ENCODE measurements around the gene WWC1.
"Not testable (repeated sequence)": the region's sequence is repeated elsewhere in the genome, so short reads cannot be mapped to it uniquely, and the experiment has no call there.

WWC1 gene

DNA sequence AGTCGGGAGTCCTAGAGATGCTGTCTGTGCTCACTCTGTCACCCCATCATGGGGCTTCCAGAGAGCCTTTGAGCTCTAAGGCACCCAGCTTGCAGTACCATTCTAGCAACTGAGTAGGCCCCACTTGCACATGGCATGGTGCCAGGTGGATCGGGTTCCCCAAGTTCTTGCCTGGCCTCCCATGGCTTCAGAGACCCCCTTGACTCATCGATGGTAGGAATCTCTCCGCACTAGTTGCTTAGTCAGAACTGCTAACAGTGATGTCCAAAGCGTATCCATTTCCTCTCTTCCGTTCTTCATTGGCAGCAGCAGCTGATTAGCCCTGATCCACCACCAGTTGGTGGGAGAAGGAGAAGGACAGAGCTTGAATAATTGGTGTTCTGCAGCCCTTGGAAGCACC lies 124.5 kb downstream of the WWC1 start:
- DNase-seq, result no peak

DNA sequence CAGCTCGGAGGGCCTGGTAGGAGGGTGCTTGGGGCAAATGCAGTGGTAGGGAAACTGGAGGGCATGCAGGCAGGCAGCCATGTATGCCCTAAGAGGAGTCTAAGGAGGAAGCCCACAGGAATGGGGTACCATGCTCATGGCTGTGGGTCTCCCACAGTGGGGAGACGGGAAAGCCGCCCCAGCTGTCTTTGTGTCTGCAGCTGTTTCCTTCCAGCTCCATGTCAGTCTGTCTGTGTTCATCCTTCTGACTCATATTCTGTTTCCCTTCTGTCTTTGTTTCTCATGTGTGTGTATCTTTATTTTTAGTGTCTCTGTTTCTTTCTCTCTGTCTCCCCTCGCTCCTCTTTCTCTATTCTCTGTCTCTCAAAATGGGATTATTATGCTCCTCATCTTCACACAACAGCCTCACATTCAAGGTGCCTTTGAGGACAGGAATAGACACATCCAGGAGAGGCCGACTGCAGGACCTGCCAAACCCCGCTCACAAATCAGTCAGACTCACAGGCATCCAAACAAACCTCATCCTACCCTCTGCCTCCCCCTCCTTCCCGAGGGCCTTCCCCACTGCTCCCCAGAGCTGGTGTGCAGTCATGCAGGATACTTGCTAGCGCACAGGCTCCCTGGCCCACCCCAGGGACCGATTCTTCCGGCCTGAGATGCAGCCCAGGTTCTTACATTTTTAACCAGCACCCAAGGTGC lies 126.4 kb downstream of the WWC1 start:
- DNase-seq, result no peak

DNA sequence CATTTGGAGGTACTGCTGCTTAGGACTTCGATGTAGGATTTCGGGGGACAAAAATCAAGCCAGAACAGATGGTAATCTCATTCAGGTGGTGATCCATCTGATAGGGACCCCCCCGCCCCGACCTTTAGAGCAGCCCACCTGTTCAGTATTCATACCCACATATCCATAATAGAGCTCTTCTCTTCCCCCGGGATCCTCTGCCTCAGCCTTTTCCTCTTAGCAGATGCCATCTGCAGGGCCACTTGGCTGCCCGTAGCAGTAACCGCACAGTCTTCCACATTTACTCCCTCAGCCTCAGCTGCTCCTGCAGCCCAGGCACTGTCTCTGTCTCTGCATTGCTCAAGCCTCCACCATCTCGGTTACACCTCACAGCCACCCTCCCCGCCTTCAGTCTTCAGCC lies 129.0 kb downstream of the WWC1 start:
- no peak for DNase-seq

DNA sequence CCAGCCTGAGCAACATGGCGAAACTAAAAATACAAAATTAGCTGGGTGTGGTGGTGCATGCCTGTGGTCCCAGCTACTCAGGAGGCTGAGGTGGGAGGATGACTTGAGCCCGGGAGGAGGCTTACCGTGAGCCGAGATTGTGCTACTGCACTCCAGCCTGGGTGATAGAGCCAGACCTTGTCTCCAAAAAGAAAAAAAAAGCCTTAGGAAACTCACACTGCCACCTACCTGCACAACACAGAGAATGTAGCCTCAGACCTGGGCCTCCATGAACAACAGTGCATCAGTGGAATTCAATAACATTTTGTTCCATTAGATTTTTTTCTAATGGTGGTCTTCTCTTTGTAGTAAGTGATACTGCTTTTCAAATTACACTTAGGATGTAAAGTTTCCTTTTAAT lies 131.0 kb downstream of the WWC1 start:
- no peak for DNase-seq

DNA sequence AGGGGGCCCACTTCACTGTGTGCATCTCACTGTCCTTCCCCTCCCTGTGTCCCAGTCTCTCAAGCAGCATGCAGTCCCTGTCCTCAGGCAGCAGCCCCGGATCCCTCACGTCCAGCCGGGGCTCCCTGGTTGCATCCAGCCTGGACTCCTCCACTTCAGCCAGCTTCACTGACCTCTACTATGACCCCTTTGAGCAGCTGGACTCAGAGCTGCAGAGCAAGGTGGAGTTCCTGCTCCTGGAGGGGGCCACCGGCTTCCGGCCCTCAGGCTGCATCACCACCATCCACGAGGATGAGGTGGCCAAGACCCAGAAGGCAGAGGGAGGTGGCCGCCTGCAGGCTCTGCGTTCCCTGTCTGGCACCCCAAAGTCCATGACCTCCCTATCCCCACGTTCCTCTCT lies 132.0 kb downstream of the WWC1 start:
- DNase-seq, result no peak

DNA sequence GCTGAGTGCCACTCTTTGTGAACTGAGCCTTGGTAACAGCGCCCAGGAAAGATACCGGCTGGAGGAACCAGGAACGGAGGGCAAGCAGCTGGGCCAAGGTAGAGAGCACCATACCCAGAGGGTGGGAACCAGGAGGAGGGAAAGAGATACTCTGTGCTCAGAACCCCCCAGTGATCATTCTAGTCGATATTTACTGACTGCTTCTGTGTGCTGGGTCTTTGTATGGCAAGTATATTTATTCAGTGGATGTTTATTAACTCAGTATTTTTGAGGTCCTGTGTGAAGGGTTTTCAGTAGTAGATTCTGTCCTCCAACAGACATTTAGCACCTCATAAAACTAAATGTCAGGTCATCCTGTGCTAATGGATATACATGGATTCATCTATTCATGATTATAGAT lies 132.5 kb downstream of the WWC1 start:
- no peak for DNase-seq

DNA sequence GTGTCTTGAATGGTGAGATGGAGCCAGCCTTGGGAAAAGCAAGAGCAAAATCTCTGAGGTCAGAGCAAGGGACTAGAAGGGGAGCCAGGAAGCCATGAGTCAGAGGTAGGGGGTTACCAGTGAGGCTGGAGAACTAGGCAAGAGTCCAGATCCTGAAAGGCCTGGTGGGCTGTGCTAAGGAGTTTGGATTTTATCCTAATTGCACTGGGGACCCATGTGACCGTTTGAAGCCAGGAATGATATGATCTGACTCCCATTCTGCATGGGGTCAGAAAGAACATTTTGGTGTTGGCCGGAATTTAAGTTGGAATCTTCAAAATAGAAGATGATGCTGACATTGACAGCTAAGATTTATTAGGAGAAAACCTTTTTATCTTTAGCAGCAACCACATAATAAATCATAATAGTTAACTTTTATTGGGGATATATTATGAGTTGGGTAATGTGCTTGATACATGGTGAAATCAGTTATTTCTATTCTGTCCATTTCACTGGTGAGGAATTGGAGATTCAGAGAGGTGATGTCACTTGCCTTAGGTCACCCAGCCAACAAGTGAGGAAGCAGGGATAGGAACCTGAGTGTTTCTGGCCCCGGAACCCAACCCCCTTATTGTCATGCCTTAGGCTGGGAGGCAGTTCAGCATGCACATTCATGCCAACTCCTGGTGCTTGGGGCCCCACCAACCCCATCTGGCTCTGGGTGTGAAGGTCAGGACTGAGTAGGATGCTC lies 133.3 kb downstream of the WWC1 start:
- DNase-seq, result no peak

DNA sequence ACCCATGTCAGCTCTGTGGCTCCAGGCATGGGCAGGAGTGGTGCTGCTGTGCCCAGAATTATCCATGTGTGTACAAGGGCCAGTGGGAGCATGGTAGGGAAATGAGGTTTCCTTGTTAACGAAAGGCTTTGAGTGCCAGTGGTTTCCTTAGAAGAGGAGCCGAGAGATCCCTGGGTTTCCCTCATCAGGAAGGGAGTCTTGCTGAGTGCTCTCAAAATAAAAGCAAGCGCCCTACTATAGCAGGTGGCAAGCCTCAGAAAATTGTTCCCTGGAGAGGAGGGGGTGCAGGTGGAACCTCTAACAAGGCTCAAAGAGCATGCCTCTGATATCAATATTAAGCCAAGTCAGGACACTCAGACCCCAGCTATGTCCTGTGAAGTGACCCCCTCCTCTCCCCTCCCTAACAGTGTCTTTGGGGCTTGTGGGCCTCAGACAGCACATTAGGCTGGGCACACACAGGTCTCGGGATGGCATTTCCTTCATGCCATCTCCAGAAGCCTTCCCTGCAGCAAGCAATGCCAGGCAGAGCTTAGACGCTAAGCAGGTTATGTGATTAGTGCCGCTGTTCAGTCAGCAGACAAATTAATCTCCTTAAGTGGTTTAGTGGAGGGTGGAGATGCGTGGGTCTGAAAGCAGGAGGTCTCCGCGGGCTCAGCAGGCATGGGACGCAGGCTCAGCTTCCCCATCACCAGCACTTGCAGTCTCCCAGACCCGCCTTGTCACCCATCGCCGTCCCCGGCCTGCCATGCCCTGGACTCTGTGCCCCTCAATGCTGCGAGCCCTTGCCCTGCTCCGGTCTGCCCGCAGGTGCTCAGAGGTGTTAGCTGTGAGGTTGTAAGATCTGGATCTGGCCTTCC lies 134.8 kb downstream of the WWC1 start:
- no peak for DNase-seq

DNA sequence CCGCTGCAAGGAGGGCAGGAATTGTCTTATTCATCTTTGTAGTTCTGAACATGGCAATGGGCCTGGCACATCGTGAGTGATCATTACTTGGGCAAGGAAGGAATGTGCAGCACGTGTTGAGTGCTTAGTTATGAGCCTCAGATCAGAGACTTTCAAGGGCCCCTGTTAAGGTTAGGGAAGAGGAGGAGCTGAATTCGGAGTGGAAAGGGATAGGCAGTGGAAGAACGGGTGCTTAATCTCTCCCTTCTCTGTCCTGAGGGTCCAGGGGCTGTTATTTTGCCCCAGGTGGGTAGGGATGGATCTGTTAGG lies 135.4 kb downstream of the WWC1 start:
- DNase-seq, result no peak

DNA sequence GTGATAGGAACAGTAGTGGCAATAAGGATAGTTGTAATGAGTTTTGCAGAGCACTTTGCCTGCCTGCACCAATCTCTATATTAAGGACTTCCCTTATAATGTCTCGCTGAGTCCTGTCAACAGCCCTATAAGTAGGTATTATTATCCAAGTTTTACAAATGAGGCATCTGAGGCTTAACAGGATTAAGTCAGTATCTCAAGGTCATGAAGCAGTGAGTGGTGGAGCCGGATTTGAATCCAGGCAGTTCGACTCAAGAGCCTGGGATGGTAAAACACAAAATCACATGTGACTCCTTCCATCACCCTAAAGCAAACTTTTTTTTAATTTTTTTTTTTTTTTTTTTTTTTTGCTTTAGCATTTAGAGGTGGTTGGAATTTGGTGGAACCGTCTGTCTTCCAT lies 135.8 kb downstream of the WWC1 start:
- no peak for DNase-seq

DNA sequence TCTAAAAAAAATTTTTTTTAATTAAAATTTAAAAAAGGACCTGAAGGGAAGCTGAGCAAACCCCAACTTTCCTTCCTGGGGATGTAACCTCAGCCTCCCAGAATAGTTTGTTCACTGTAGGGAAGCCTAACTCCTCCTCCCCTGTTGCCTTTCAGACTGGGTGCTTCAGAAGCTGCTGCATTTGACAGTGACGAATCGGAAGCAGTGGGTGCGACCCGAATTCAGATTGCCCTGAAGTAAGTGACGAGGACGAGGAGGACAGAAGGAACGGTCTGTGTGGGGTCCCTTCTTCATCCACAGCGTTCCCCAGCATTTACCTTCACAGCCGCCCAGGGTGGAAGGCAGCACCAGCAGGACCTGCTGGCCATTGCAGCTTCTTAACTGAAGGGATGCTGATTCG lies 137.1 kb downstream of the WWC1 start:
- no peak for DNase-seq

DNA sequence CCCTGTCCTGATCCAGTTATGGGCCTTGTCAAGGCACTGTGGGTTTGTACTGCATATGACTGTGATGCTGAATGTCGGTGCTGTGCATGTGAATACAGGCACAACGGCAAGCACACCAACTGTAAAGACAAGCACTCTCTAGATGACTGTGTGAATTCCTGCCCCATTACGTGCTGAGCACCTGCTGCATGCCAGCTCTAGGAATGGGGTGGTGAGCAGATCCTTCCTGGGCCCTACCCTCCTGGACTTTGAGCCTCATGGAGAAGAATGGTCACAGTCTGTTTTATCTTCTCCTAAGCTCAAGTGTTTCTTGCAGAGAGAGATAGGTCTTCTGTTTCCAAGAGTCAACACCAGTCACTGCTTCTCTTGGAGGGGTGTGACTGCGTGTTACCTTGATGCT lies 138.9 kb downstream of the WWC1 start:
- no peak for DNase-seq

DNA sequence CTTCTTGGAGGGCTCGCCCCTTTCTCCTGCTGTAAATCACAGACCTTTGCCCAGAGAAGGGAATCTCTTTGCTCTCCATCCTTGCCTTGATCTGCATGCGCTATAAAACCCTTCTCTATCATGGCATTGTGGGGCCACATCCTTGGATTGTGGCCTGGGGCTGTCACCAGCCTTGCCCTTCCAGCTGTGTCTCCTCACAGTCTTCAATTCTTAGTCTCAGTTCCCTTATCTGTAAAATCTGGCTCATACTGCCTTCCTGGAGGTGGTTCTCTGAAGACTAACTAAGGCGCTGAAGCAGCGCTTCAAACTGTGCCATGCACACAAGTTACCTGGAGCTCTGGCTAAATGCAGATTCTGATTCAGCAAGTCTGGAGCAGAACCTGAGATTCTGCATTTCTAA lies 141.5 kb downstream of the WWC1 start:
- DNase-seq, result no peak

DNA sequence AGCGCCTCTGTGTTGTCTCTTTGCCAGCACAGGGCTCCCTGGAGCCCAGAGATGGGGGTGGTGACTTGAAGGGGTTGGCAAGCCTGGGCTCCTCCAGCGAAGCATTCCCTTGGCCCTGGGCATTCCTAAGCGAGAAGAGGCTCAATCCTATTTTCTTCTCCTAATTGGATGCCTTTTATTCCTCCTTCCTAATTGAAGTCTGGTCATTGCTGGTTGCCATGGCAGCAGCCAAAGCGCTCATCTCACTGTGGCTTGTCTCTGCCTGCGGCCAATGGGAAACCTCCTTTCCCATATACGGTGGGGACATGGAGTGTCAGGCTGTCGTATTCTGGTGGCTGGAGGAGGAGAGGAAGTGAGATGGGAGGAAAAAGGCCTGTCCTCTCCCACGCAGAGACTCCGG lies 142.6 kb downstream of the WWC1 start:
- no peak for DNase-seq

DNA sequence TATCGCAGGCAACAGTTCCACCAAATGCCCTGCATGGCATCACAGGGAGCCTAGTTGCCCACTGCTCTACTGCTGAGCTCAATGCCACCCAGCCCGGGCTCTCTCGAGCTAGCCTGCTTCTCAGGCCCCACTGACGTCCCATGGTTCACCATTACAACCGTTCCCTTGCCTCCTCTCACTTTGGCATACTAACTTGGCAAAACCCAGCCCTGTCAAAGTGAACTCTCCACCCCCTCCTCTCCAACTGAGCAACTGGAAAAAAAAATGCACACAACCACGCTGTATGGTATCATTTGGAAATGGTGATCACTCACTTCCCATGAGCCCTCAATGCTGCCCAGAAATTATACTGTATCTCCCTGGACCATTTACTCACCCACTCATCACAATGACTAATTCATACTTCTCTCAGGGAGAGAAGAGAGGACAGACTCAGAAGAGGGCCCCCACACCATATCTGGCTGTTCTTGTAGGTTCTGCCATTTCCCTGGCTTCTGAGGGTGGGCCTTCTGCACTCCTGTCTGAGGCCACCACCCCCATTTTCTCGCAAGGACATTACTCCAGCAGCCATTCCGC lies 143.4 kb downstream of the WWC1 start:
- no peak for DNase-seq

DNA sequence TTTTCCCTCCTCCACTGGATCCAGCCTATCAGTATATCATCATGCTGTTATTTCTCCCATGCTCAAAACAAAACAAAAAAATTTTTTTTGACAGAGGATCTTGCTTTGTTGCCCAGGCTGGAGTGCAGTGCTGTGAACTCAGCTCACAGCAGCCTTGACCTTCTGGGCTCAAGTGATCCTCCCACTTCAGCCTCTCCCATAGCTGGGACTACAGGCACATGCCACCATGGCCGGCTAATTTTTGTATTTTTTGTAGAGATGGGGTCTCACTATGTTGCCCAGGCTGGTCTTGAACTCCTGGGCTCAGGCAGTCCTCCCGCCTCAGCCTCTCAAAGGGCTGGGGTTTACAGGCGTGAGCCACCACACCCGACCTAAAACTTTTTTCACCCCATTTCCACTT lies 143.9 kb downstream of the WWC1 start:
- DNase-seq, result not testable (repeated sequence)

DNA sequence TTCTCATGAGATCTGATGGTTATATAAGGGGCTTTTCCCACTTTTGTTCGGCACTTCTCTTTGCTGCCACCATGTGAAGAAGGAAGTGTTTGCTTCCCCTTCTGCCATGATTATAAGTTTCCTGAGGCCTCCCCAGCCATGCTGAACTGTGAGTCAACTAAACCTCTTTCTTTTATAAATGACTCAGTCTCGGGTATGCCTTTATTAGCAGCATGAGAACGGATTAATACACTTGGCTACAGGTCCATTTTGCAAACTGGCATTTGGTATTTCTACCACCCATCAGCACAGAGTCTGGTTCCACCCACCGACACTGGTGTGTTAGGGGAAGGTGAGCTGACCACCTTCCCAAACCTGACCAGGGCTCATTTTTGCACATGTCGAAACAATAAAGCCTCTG lies 146.9 kb downstream of the WWC1 start:
- no peak for DNase-seq

DNA sequence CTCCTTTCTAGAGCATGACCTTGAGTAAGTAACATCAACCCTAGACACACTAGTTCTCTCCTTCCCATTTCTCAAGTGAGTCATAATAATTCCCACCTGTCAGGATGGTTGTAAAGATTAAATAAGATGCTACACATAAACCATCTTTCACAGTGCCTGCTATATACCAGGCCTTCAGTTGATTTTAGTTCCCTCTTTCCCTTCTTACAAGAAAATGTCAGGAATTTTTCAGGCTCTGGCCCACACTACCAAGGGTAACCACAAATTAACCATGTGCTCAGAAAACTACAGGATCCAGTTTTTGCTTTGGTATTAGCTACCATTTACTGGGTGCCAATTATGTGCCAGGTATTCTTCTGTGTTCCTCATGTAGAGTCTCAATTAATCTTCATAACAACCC lies 152.1 kb downstream of the WWC1 start:
- no peak for DNase-seq

DNA sequence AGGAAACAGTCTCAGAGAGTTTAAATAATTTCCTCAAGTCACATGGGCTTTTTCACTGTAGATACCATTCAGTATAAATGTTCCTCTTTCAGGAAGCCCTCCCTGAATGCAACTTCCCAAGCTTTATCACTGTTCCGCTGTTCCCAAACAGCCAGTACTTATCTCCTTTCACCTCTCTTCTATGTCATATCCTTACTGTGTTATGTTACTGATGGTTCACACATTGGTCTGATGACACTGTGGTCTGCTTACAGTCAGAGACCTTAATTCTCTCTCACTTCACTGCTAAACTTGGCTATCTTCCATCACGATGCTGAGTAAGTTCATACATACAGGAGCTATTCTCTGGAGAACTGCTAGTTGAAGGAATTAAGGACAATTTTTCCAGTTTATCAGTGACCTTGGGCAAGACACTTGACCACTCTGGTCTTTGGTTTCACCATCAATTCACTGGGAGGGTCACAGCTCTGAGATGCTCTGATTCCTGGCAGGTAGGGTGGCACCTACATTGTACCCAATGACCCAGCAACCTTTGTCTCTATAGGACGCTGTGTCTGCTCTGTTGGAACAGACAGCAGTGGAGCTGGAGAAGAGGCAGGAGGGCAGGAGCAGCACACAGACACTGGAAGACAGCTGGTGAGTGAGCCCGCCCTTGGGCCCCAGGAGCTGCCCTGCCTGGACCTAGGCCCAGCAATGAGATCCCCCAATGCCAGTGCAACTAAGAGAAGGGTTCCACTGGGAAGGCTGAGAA lies 152.7 kb downstream of the WWC1 start:
- DNase-seq, result no peak

DNA sequence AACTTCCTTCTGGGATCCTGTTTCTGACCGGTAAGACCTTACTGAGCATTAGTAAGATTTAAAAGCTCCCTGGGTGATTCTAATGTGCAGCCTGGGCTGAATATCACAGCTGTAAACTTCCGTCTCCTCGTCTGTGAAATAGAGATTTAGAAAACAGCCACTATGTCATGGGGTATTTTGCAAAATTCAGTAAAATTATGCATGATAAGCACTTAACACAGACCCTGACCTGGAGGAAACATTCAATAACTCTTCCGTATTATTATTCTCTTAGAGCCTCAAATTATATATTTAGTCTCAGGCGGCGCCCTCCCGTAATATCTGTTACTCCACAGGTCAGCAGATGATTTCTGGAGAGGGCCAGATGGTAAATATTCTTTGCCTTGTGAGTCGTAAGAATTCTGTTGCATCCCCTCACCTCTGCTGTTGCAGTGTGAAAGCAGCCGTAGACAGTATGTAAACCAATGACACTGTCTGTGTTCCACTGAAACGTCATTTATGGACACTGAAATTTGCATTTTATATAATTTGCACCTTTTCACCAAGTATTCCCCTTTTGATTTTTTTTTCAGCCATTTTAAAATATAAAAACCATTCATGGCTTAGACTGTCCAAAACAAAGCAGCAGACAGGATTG lies 155.7 kb downstream of the WWC1 start:
- DNase-seq, result no peak

DNA sequence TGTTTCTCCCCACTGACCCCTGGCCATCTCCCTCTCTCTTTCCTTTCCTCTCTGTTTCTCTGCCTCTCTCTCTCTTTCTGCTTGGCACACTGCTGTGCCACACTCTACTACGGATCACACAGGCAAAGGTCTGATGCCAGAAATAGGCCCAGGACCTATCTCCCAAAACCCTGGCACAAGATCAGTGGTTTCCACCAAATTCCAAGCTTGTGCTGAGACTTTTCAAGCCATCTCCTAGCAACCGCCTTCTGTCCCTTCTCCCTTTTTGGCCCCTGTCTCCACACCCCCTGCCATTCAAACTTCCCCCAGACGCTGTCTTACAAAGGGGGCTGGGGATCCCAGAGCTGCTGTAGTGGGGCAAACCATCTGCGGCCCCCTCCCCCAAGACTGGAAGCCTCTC lies 156.4 kb downstream of the WWC1 start:
- DNase-seq, result no peak

DNA sequence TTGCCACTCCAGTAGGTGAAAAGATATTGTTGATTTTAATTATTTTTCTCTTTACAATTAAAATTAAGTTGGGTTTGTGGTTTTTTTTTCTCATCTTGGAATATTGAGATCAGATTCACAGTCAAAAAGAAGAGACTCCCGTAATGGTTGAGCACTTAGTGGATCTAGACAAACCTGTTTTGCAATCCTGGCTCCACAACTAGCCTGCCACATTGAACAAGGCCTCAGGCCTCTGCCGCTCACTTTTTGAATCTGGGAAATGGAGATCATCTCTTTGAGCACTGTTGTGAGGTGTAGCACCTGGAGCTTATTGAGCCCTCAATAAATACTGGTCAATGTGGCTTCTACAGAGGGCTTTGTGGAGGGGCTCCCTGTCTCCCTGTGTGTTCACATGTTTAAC lies 157.7 kb downstream of the WWC1 start:
- DNase-seq, result no peak

DNA sequence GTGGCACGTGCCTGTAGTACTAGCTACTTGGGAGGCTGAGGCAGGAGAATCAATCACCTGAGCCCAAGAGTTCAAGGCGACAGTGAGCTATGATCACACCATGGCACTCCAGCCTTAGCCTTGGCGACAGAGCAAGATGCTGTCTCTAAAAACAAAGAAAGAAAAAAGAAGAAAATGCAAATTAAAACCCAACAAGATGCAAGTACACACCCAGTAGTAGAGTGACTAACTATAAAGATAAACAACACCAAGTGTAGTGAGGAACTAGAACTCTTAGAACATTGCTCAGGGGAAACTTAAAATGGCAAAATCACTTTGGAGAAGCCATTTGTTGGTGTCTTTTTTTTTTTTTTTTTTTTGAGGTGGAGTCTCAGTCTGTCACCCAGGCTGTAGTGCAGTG lies 160.1 kb downstream of the WWC1 start:
- no peak for DNase-seq
